HUDEP-2 (cell line): ENCODE measurements around the gene VKORC1.
"Not testable (repeated sequence)": the region's sequence is repeated elsewhere in the genome, so short reads cannot be mapped to it uniquely, and the experiment has no call there.

Experiments used
- DNase-seq, 76 experiments: peaks; one replicate each; lab custom pipeline; 2025; ENCODE audit not compliant: unreplicated experiment in 76 of 76; lab: John Stamatoyannopoulos, UW

The VKORC1 gene

GRCh38 chr16:31094424-31095120 is at the start of gene VKORC1:
Gene VKORC1 (minus strand): TSS chr16:31094797. CDS start chr16:31094729, 68 bp downstream.
- peak in 74 of 76 experiments; percentile 61 to 96 (median 91) for DNase-seq

GRCh38 chr16:31143694-31144148 is 49.1 kb upstream of the VKORC1 start:
- DNase-seq = no peak

- no peak for DNase-seq
Measured at GRCh38 chr16:31143011-31143693, 48.6 kb upstream of the VKORC1 start.

GRCh38 chr16:31142109-31143010 is 47.8 kb upstream of the VKORC1 start:
- DNase-seq = peak in 75 of 76 experiments; percentile 77 to 100 (median 99)

- DNase-seq = peak in 3 of 76 experiments; percentile 20 to 41 (median 31)
Measured at GRCh38 chr16:31141489-31142108, 47.0 kb upstream of the VKORC1 start.

- not testable (repeated sequence) for DNase-seq
Measured at GRCh38 chr16:31141071-31141469, 46.5 kb upstream of the VKORC1 start.

GRCh38 chr16:31138621-31139578 is 44.3 kb upstream of the VKORC1 start:
- DNase-seq = no peak

GRCh38 chr16:31136822-31137499 is 42.4 kb upstream of the VKORC1 start:
- not testable (repeated sequence) for DNase-seq

- DNase-seq = no peak
Measured at GRCh38 chr16:31136287-31136662, 41.7 kb upstream of the VKORC1 start.

- peak in 16 of 76 experiments; percentile 1 to 50 (median 20) for DNase-seq
Measured at GRCh38 chr16:31135535-31136286, 41.1 kb upstream of the VKORC1 start, which contains the start of gene PRSS8. Gene PRSS8 (minus strand): TSS chr16:31135727. CDS start chr16:31135498, 229 bp downstream.

- DNase-seq = no peak
Measured at GRCh38 chr16:31134625-31135534, 40.3 kb upstream of the VKORC1 start.

GRCh38 chr16:31134091-31134571 is 39.5 kb upstream of the VKORC1 start:
- DNase-seq = peak in 15 of 76 experiments; percentile 3 to 57 (median 19)

GRCh38 chr16:31133046-31133501 is 38.5 kb upstream of the VKORC1 start:
- DNase-seq = no peak

GRCh38 chr16:31132303-31132979 is 37.8 kb upstream of the VKORC1 start:
- DNase-seq = no peak

GRCh38 chr16:31131841-31132271 is 37.3 kb upstream of the VKORC1 start:
- no peak for DNase-seq

GRCh38 chr16:31131416-31131815 is 36.8 kb upstream of the VKORC1 start:
- no peak for DNase-seq
